ENCODE measurements around the gene TOP3A.

GRCh38 chr17:18319604-18320256 is 4.9 kb upstream of the TOP3A start:
- TF ChIP-seq, protein P1, sequence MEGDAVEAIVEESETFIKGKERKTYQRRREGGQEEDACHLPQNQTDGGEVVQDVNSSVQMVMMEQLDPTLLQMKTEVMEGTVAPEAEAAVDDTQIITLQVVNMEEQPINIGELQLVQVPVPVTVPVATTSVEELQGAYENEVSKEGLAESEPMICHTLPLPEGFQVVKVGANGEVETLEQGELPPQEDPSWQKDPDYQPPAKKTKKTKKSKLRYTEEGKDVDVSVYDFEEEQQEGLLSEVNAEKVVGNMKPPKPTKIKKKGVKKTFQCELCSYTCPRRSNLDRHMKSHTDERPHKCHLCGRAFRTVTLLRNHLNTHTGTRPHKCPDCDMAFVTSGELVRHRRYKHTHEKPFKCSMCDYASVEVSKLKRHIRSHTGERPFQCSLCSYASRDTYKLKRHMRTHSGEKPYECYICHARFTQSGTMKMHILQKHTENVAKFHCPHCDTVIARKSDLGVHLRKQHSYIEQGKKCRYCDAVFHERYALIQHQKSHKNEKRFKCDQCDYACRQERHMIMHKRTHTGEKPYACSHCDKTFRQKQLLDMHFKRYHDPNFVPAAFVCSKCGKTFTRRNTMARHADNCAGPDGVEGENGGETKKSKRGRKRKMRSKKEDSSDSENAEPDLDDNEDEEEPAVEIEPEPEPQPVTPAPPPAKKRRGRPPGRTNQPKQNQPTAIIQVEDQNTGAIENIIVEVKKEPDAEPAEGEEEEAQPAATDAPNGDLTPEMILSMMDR (conservative IDR thresholded peaks at IDR 0.05; ENCODE audit: low read depth, low read length), result peak; percentile 56
- TF ChIP-seq POLR2A (IDR thresholded peaks at IDR 0.05; ENCODE audit: low read depth, low read length) (no peak), MAFK (IDR thresholded peaks at IDR 0.05; ENCODE audit: low read depth, low read length) (no peak), SMC3 (IDR thresholded peaks at IDR 0.05; ENCODE audit: low read depth, low read length) (peak; percentile 69; the same call in 1 of the 2 replicates), RAD21 (IDR thresholded peaks at IDR 0.05; ENCODE audit: low read length) (peak; percentile 69), MXI1 (IDR thresholded peaks at IDR 0.05; ENCODE audit: borderline replicate concordance, low read depth, low read length) (no peak)

Measured in IMR-90 (cell line).